Anterior cingulate cortex (tissue), 58 donors: Measurements from ENCODE around the gene ABLIM1.

Experiments
- DNase-seq, 58 donors: peaks; one replicate each; lab custom pipeline; 2025; lab: John Stamatoyannopoulos, UW

The ABLIM1 gene

GRCh38 chr10:114430688-114431413, 227.2 kb downstream of the ABLIM1 start:
- DNase-seq, result no peak

- no peak for DNase-seq
Measured at GRCh38 chr10:114429581-114430335, 228.3 kb downstream of the ABLIM1 start.

- DNase-seq, result no peak
Measured at GRCh38 chr10:114427124-114427852, 230.8 kb downstream of the ABLIM1 start.

GRCh38 chr10:114426476-114426875, 231.6 kb downstream of the ABLIM1 start:
- no peak for DNase-seq

GRCh38 chr10:114420811-114421485, 237.1 kb downstream of the ABLIM1 start:
- no peak for DNase-seq

DNA sequence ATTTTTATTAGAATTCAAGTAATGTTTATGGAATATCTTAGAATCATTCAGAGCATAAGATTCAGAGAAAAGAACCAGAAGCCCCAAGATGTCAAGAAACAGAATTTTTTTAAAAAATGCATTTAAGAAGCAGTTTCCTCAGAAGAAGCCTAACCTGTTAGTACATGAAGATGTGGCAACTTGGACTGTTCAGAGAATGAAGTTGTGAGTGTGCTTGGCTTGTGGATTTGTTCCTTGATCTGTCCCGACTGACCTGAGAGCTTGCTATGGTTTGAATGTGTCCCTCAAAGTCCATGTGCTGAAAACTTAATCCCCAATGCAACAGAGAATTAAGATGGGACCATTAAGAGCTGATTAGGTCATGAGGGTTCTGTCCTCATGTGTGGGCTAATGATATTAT, 240.0 kb downstream of the ABLIM1 start:
- DNase-seq, result no peak

GRCh38 chr10:114412907-114413797, 244.9 kb downstream of the ABLIM1 start:
- DNase-seq, result peak in 5 of 58 donors; percentile 10 to 22 (median 16)

- DNase-seq, result no peak
Measured at GRCh38 chr10:114408968-114409444, 249.1 kb downstream of the ABLIM1 start.

DNA sequence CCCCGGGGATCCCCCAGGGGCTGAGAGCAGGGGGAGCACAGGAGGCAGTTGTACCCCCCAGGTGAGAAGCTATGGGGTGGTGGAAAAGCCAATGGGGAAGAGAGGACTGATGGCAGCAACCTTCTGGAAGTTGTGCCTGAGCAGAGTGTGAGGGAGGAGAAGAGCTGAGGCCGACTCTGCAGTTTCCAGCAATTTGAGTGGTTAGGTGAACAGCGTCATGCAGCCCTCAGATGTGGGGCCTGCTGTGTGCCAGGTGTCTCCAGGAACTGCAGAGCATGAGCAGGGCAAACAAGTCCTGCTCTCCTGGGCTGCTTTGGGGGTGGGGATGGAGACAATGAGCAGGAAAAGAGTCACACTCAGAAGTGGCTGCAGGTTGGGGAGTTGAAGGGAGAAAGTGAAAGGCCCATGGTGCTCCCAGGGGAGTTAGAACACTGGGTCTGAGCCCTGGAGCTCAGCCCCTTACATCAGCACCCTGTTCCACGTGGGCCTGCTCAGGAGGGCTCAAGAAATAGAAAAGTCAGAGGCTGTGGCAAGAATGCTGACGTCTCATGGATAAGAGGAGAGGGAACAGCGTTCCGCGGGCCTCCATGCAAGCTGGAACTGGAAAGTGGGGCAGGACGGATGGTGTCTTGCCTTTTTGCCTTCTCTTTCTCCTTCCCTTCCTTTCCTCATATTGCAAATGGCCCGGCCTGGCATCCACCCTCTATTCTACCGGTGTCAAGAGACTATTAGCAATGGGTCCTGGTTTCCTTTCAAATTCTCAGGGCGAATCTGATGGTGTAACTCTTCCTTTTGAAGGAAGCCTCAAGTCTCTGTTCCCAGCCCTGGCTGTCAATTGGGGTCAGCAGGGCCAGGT, 249.7 kb downstream of the ABLIM1 start:
- DNase-seq, result no peak

- DNase-seq, result no peak
Measured at GRCh38 chr10:114406455-114406854, 251.6 kb downstream of the ABLIM1 start.

DNA sequence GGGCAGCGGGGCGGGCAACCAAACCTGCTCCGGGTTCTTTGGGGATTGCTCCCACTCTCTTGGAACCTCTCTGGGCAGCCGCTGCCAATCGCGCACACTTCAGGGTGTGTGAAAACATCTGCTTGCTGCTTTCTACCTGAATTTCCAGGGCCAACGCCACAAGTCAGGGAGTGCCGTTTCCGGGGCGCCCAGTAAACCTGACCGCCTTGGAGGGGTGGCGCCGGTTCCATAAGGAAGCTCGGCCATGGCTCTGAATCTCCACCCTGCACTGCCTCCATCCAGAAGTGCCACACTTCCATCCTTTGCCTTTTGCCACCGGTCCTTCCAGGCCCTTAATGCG, 253.1 kb downstream of the ABLIM1 start:
- DNase-seq, result no peak

GRCh38 chr10:114404171-114405010, 253.7 kb downstream of the ABLIM1 start, which contains the start of gene AFAP1L2:
AFAP1L2 (minus strand) TSS chr10:114404502; CDS start chr10:114404455, 47 bp downstream.
- DNase-seq, result peak in 3 of 58 donors; percentile 5 to 16 (median 16)

GRCh38 chr10:114403541-114404161, 254.4 kb downstream of the ABLIM1 start:
- peak in 3 of 58 donors; percentile 9 to 13 (median 12) for DNase-seq

DNA sequence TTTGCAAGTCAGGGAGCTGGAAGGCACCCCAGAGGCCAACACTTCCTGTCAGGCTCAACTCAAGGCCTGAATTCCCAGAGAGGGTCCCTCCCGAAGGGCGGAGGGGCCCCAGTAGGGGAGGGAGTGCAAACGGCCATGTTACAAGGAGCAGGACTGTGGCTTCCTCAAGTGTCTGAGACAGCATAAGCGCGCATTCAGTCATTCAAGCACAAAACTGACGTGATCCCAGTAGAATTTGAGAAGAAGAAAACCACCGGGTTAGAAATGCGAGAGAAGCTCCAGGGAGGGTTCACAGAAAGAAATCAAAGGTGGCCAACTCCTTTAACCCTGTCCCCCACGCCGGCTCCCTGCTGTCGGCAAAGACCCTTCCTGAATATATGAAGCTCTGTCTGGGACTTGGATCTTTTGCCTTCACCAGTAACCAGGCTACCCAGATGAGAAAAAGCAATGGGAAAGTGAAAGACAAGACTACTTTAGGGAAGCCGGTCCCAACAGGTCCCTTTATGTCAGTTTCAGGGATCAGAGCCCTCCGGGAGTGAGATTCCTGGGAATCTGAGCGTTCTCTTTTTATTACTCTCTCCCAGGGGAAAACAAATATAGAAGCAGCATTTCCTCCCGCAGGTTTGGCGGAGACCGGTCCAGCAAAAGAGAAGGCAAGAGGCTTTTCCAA, 255.1 kb downstream of the ABLIM1 start:
- DNase-seq, result no peak

GRCh38 chr10:114402233-114402632, 255.8 kb downstream of the ABLIM1 start:
- DNase-seq, result no peak

DNA sequence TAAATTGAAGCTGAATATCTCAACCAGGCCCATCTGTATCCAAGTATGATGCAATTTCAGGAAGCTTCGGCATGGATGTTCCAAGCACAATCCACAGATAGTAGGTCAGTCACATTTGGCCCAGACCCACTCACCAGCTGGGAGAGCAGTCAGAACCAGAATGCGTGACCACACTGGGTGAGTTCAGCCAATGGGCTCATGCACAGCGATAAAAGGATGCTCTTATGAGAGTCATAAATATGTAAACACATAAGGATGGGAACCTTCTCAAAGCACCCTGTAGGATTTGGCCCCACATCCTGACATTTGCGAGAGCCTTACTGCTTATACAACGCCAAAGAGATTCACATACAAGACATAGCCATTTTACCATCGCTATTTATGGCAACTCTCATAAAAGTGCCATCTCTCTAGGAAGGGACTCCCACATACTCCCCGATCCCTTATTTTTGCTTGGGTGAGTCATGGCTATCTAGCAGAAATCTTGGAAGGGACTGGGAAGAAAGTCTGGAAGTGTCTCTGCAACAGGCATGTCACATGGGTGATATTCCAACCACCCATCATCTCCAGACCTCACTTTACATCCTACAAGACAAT, 256.8 kb downstream of the ABLIM1 start:
- DNase-seq, result peak in 21 of 58 donors; percentile 15 to 82 (median 32)
